ENCODE data around the gene INPP4B. TPM values are rescaled to one million over a fixed set of nuclear protein-coding genes. Genes with fewer than 3 reads are reported as not detected.

Gene INPP4B
- polyA plus RNA-seq, 1 of the 3 experiments (the other 2 are of a cell fraction): 0.08 TPM

DNA sequence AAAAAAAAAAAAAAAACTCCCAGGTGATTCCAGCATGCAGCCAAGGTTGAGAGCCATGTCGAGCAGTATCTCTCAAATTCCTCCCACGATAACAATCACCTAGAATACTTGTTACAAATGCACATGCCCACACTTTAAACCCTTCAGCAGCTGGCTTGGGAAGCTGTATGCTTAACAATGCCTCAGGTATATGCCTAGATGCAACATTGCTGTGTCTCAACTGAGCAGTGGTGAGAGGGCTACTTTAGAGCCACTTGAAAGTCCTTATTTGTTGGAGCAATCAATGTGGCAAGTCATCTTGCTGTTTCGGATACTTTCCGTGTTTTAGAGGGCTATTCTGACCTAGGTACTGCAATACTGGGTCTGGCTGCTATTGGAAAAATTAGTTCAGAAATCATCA, 487.4 kb downstream of the INPP4B start:
- no peaks in the 10 kb centered on the region for H4K20me1 ChIP-seq (ENCODE audit: insufficient read depth)
- no peak overlapping the region for H3K9ac ChIP-seq
- H3K36me3 ChIP-seq (replicated peaks in 1 of 2; ENCODE audit: control insufficient read depth in 1 of 2, insufficient read depth in 2 of 2, low read length in 1 of 2): no peaks in the 10 kb centered on the region
- peaks cover 0 to 9% of the 10 kb centered on the region in 2 experiments; a peak in 1 of 4 replicates for H3K4me1 ChIP-seq (ENCODE audit: control insufficient read depth in 1 of 2, insufficient read depth in 2 of 2, low read depth in 1 of 2, low read length in 1 of 2)
- TF ChIP-seq RAD21 (IDR thresholded peaks at IDR 0.05; ENCODE audit: low read length) (no peak), MXI1 (IDR thresholded peaks at IDR 0.05; ENCODE audit: low read depth, low read length) (no peak), CHD2 (IDR thresholded peaks at IDR 0.05; ENCODE audit: low read length, partially characterized antibody) (no peak), EZH2phosphoT487 (IDR thresholded peaks at IDR 0.05; ENCODE audit: borderline replicate concordance, low read depth) (no peak), FOXM1 (IDR thresholded peaks at IDR 0.05; ENCODE audit: low read depth) (no peak), EP300 (IDR thresholded peaks at IDR 0.05; ENCODE audit: borderline replicate concordance in 1 of 2, low read depth in 1 of 2, low read length in 1 of 2) (no peak)
- H3K79me2 ChIP-seq (ENCODE audit: insufficient read depth): no peaks in the 10 kb centered on the region
- ChIA-PET POLR2A (no interaction called here), CTCF (no interaction called here)
- no peak overlapping the region for H3K4me3 ChIP-seq (ENCODE audit: low read depth in 2 of 2, low read length in 1 of 2)
- no peaks in the 10 kb centered on the region for H3F3A ChIP-seq (replicated peaks; ENCODE audit: insufficient read depth)
- no peak overlapping the region for H3K27ac ChIP-seq (ENCODE audit: low read depth in 2 of 2, low read length in 1 of 2)
- no peaks in the 10 kb centered on the region for H3K9me2 ChIP-seq
- H2AFZ ChIP-seq (ENCODE audit: low read depth): no peak overlapping the region
- H3K4me2 ChIP-seq: no peak overlapping the region
- no peak for DNase-seq
- no peaks in the 10 kb centered on the region for H3K9me3 ChIP-seq
- WGBS (ENCODE audit: low lambda C conversion rate): 90% methylated on average over 4 of the region's 4 CpGs
- H3K27me3 ChIP-seq (ENCODE audit: insufficient read depth): no peaks in the 10 kb centered on the region

DNA sequence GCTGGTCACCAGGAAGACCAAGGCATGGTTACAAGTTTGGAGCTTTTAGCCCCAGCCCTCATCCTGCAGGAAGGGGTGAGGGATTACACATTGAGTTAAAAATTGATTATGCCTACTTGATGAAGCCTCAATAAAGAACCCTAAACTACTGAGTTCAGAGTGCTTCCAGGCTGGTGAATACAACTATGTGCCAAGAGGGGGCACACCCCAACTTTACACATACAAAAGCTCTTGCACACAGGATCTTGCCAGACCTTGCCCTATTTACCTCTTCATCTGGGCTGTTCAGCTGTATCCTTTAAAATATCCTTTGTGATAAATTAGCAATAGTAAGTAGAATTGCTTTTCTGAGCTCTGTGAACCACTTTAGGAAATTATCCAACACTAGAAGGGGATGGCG, 489.3 kb downstream of the INPP4B start:
- POLR2A ChIA-PET: interaction anchor here (0.8 kb wide), 1 partner anchor 51 kb away, joined by 4 read pairs; no protein-coding TSS in a partner anchor
- H3K36me3 ChIP-seq (replicated peaks in 1 of 2; ENCODE audit: control insufficient read depth in 1 of 2, insufficient read depth in 2 of 2, low read length in 1 of 2): no peaks in the 10 kb centered on the region
- no peaks in the 10 kb centered on the region for H3K79me2 ChIP-seq (ENCODE audit: insufficient read depth)
- peaks cover 0 to 12% of the 10 kb centered on the region in 2 experiments; a peak in 1 of 4 replicates for H3K4me1 ChIP-seq (ENCODE audit: control insufficient read depth in 1 of 2, insufficient read depth in 2 of 2, low read depth in 1 of 2, low read length in 1 of 2)
- H3K27ac ChIP-seq (ENCODE audit: low read depth in 2 of 2, low read length in 1 of 2): no peak overlapping the region
- no peak overlapping the region for H2AFZ ChIP-seq (ENCODE audit: low read depth)
- H4K20me1 ChIP-seq (ENCODE audit: insufficient read depth): no peaks in the 10 kb centered on the region
- TF ChIP-seq RXRA (IDR thresholded peaks at IDR 0.05; ENCODE audit: borderline replicate concordance, low read depth) (no peak), TAF1 (IDR thresholded peaks at IDR 0.05; ENCODE audit: borderline replicate concordance, low read depth, low read length) (no peak), JUND (IDR thresholded peaks at IDR 0.05) (no peak), MXI1 (IDR thresholded peaks at IDR 0.05; ENCODE audit: low read depth, low read length) (no peak), RFX5 (IDR thresholded peaks at IDR 0.05; ENCODE audit: low read length) (no peak), ELF1 (IDR thresholded peaks at IDR 0.05) (no peak), TEAD4 (IDR thresholded peaks at IDR 0.05; ENCODE audit: borderline replicate concordance, insufficient read depth) (no peak), MEF2A (IDR thresholded peaks at IDR 0.05; ENCODE audit: borderline replicate concordance, low read depth) (no peak)
- TF ChIP-seq, protein P1, sequence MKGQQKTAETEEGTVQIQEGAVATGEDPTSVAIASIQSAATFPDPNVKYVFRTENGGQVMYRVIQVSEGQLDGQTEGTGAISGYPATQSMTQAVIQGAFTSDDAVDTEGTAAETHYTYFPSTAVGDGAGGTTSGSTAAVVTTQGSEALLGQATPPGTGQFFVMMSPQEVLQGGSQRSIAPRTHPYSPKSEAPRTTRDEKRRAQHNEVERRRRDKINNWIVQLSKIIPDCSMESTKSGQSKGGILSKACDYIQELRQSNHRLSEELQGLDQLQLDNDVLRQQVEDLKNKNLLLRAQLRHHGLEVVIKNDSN (IDR thresholded peaks at IDR 0.05; ENCODE audit: borderline replicate concordance, low read depth): no peak
- TF ChIP-seq, protein P2, sequence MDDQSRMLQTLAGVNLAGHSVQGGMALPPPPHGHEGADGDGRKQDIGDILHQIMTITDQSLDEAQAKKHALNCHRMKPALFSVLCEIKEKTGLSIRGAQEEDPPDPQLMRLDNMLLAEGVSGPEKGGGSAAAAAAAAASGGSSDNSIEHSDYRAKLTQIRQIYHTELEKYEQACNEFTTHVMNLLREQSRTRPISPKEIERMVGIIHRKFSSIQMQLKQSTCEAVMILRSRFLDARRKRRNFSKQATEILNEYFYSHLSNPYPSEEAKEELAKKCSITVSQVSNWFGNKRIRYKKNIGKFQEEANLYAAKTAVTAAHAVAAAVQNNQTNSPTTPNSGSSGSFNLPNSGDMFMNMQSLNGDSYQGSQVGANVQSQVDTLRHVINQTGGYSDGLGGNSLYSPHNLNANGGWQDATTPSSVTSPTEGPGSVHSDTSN (IDR thresholded peaks at IDR 0.05): no peak
- TF ChIP-seq, protein P3, sequence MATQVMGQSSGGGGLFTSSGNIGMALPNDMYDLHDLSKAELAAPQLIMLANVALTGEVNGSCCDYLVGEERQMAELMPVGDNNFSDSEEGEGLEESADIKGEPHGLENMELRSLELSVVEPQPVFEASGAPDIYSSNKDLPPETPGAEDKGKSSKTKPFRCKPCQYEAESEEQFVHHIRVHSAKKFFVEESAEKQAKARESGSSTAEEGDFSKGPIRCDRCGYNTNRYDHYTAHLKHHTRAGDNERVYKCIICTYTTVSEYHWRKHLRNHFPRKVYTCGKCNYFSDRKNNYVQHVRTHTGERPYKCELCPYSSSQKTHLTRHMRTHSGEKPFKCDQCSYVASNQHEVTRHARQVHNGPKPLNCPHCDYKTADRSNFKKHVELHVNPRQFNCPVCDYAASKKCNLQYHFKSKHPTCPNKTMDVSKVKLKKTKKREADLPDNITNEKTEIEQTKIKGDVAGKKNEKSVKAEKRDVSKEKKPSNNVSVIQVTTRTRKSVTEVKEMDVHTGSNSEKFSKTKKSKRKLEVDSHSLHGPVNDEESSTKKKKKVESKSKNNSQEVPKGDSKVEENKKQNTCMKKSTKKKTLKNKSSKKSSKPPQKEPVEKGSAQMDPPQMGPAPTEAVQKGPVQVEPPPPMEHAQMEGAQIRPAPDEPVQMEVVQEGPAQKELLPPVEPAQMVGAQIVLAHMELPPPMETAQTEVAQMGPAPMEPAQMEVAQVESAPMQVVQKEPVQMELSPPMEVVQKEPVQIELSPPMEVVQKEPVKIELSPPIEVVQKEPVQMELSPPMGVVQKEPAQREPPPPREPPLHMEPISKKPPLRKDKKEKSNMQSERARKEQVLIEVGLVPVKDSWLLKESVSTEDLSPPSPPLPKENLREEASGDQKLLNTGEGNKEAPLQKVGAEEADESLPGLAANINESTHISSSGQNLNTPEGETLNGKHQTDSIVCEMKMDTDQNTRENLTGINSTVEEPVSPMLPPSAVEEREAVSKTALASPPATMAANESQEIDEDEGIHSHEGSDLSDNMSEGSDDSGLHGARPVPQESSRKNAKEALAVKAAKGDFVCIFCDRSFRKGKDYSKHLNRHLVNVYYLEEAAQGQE (IDR thresholded peaks at IDR 0.05; ENCODE audit: low read depth, low read length): no peak
- TF ChIP-seq, protein P4, sequence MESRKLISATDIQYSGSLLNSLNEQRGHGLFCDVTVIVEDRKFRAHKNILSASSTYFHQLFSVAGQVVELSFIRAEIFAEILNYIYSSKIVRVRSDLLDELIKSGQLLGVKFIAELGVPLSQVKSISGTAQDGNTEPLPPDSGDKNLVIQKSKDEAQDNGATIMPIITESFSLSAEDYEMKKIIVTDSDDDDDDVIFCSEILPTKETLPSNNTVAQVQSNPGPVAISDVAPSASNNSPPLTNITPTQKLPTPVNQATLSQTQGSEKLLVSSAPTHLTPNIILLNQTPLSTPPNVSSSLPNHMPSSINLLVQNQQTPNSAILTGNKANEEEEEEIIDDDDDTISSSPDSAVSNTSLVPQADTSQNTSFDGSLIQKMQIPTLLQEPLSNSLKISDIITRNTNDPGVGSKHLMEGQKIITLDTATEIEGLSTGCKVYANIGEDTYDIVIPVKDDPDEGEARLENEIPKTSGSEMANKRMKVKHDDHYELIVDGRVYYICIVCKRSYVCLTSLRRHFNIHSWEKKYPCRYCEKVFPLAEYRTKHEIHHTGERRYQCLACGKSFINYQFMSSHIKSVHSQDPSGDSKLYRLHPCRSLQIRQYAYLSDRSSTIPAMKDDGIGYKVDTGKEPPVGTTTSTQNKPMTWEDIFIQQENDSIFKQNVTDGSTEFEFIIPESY (IDR thresholded peaks at IDR 0.05; ENCODE audit: borderline replicate concordance, low read depth): no peak
- no peaks in the 10 kb centered on the region for H3F3A ChIP-seq (replicated peaks; ENCODE audit: insufficient read depth)
- no peaks in the 10 kb centered on the region for H3K9me3 ChIP-seq
- no peak overlapping the region for H3K9ac ChIP-seq
- CTCF ChIA-PET: interaction anchor here (1.1 kb wide), 1 partner anchor 73 kb away, joined by 3 read pairs; no protein-coding TSS in a partner anchor
- no peaks in the 10 kb centered on the region for H3K9me2 ChIP-seq
- DNase-seq: no peak
- WGBS (ENCODE audit: low lambda C conversion rate): 100% methylated on average over 1 of the region's 1 CpG
- no peak overlapping the region for H3K4me2 ChIP-seq
- H3K27me3 ChIP-seq (ENCODE audit: insufficient read depth): no peaks in the 10 kb centered on the region
- no peak overlapping the region for H3K4me3 ChIP-seq (ENCODE audit: low read depth in 2 of 2, low read length in 1 of 2)
